Forelimb muscle (tissue), 1 donor: Measurements from ENCODE around the gene MEG3. TPM values are rescaled to one million over a fixed set of nuclear protein-coding genes. Genes with fewer than 3 reads are reported as not detected.
A peak's percentile ranks its signal among the peaks of the same experiment; 100 is the strongest.
"Not testable (repeated sequence)": the region's sequence is repeated elsewhere in the genome, so short reads cannot be mapped to it uniquely, and the experiment has no call there.

Experiments
- DNase-seq: peaks from one replicate; pipeline ENCODE4 v3.0.0-alpha.2; 2013; ENCODE audit warnings: low read depth
- polyA plus RNA-seq: library from polyadenylated mRNA; unstranded; fragments of 120-200 nt; gene quantifications from one replicate; pipeline ENCODE4 v1.2.1, GENCODE V29; 2013; ENCODE audit not compliant: insufficient read length

Gene MEG3
- polyA plus RNA-seq, 1 donor, result 6,363 TPM

- no peak for DNase-seq
Observed at GRCh38 chr14:100815478-100816285, 10.2 kb upstream of the MEG3 start.

DNA sequence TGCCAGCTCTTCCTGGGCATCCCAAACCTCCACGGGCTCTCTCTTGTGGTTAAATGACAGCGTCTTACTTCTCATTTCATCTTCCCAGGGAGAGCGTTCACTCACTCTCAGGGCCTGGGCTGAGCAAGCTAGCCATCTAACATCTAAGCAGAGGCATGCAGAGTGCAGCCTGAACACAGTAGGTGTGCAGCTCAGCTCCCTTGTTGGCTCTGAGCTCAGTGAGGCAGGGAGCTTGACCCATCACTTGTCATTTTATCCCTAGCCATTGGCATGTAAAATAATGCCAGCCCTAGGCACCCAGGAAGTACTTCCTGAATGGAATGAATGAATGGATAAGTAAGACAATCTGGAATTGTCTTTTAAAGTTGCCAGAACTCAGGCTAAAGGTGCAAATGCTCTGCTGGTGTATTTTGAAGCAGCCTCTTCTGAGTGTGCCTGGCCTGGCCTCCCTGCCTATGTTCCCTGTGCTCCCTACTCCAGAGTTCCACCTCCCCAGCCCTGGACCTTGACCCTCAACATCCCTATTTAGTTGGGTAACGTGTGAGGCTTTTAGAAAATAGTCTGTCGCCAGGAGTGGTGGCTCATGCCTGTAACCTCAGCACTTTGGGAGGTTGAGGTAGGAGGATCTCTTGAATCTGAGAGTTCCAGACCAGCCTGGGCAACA, 9.5 kb upstream of the MEG3 start:
- no peak for DNase-seq

GRCh38 chr14:100816950-100817901, 8.7 kb upstream of the MEG3 start:
- DNase-seq, result no peak

DNA sequence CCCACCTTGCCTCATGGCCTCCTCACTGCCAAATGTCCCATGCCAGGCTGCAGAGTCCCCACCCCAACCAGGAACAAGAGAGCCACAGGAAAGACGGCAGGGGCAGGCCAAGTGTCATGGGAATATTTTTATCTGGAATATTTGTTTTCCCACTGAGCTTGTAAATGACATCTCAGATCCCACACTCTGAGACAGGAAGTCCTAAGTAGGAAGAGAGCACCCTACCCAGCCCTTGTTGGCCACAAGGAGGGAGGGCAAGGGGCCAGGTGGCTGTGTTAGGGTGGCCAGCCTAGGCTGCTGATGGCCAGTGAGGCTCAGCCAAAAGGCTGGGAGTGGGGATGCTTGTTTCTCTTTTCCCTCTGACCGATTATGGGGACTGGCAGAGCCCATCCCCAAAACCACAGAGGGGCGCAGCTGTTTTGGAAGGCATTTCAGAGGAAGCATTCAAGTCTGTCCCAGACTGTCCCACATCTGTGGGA, 7.7 kb upstream of the MEG3 start:
- no peak for DNase-seq

- DNase-seq, result not testable (repeated sequence)
Observed at GRCh38 chr14:100818923-100819322, 7.0 kb upstream of the MEG3 start.

- no peak for DNase-seq
Observed at GRCh38 chr14:100819453-100819828, 6.5 kb upstream of the MEG3 start.

- no peak for DNase-seq
Observed at GRCh38 chr14:100819829-100820475, 6.0 kb upstream of the MEG3 start.

DNA sequence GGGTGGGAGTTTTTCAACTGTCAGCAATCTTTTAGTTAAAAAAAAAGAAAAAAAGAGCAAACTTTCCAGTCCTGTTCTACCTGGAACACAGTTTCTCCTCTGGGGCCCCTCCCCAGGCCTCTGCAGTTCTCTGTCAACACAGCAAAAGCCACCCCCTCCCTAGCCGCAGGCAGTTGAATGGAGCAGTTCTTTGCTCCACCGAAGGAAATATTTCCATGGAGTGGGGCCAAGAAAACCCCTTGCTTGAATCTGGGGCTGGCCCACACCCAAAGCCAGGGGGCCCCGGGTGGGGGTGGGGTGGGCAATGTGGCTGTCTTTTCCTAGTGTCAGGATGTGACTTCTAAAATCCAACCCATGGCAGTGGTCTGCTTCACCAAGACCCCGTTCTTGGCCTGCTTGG, 5.0 kb upstream of the MEG3 start:
- DNase-seq, result no peak

DNA sequence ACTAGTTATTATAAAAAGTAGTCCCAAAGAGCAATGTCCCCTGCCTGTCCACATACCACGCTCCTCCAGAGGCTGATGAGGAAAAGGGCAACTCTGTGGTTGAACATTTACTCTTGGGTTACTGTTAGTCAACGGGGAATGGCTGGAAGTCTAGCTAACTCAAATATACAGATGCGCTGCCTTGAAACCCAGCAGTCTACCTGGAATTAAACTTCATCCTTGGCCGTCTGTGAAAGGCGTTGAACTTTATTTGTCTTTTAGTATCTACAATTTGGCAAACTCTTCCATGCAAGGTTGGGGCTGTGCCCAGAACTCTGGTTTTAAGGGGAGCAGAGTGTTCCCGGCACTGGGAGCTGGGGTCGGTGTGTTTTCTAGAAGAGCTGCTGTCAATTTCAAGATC, 3.9 kb upstream of the MEG3 start:
- DNase-seq, result no peak

GRCh38 chr14:100822532-100823296, 3.2 kb upstream of the MEG3 start:
- no peak for DNase-seq

DNA sequence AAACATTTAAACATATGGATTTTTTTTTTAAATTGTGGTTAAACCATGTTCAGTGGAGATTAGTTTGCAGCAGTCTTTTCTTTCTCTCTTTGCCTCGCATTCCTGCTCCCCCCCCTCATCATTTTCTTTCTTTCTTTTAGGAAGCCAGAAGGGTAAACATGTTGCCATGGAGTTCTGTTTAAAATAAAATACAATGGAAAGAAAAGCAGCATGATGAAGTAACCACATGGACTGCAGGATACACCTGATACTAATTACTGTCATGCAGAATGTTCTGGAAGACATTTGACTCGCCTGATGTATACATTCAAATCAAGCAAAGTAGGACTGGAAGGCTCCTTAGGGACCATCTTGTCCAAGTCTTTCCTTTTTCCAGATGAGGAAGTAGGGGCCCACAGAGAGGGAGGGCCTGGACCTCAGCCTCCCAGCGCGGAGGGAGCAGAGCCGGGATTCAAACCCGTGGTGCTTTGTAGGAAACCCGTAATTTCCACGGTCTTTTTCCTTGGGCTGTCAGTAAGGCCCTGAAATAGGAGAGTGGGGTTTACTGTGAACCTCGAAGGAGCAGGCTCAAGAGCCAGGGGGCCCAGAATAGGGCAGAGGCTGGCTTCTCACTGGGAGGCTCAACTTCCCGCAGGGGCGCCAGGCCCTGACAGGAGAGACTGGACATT, 2.4 kb upstream of the MEG3 start:
- peak; percentile 93 for DNase-seq

- no peak for DNase-seq
Observed at GRCh38 chr14:100824091-100824551, 1.8 kb upstream of the MEG3 start.

DNA sequence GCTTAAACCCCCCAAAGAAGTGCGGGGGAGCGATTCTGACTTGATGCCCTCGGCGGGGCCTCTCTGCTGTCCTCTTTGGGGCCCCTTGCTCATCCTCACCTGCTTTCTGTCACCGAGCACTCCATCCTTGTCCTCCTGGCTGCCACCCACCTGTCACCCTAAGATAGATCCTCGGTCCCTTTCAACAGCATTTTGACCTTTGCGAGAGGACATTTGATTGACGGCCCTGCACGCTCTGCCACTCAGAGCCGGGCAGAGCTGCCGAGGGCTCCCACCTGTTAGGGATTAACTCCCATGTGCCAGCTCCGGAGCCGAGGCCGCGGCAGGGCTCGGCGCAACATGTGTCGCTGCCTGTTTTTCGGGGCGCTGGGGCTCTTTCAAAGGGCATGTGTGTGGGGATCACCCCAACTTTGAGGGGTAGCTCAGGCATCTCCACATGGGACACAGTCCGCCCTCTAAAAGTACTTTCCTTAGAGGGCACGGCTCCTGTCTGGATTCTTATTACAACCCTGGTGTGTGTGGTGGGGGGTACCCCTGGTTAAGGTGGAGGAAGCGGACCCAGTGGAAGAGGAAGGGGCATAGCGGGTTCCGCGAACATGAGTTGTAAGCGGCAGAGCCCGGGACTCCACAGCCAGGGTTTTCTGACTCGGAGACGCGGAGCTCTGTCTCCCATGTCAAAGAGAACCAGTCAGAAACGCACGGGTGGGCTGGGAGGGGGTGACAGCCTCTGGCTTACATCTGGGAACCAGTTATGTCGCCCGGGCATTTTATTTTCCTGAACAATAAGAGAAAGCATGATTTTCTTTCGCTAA, 811 bp upstream of the MEG3 start:
- no peak for DNase-seq

DNA sequence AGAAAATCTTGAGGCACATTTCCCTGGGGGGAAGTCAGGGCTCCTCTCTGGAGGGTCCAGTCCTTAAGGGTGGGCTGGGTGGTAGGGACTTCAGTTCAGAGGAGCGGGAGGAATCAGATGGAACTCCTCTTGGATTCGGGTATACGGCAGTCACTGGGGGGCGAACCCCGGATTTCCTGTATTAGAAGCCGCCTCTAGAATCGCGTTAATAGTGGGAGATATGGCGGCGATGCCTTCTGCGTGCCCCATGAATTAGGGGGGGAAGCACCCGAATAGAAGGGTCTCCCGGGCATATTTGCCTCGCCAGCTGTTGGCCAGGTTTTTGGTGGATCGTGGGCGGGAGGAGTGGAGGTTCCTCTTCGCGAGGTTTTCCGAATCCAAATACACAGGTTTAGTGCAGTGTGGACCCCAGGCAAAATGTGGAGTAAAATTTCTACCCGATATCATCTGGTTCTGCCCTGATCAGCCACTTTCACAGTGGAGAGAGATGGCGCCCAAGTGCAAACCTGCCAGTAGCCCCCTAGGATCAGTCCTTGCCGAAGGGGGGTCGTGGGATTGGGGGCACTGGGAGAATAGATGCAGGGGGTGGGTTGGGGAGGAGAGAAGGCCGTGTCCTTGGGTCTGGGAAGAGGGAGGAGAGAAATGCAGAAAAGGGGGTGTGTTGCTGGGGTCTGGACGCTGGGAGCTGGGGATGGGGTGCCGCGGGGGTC, 628 bp downstream of the MEG3 start:
- no peak for DNase-seq

DNA sequence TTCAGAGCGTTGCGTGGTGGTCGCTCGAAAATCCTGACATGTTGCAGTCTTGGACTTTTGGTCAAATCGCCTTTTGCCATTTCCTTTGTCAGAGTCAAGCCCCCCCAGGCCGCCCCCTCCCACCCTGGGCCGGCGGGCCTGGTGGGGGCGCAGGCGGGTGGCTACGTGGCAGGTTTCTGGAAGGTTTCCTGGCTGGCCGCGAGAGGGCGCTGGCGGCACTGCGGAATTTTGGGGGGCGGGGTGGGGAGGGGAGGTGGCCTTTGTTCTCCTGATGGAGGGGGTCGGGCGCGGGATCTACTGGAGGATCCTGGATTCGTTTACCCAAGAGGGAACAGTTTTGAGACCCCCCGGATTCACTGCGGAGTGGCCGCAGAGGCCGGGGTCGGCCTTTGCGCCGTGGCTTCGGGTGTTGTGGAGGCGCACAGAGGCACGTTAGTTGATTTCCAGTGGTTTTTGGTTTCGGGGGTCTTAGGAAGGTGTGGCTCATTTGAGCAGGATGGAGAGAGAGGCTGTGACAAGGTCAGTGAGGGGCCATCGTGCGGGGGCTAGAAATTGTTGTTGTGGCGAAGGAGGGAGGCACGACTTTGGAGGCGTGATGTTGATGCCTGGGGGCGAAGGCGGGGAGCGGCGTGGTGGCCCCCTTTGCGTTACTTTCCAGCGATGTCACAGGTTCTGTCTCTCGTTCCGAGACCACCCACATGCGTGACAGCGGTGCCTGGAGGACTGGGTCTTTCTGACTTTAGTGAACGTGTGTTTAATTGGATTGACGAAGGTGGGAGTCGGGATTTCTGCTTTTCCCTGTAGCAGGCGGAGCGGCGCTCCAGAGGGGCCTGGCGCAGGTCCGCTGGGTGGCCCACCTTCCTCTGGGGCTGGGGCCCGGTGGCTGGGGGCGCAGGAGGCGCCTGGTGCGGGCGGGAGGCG, 1.4 kb downstream of the MEG3 start:
- DNase-seq, result no peak

- no peak for DNase-seq
Observed at GRCh38 chr14:100828031-100828769, 2.3 kb downstream of the MEG3 start.

GRCh38 chr14:100830681-100831080, 4.8 kb downstream of the MEG3 start:
- no peak for DNase-seq
